22Rv1 (cell line): Measurements from ENCODE around the gene PCDHGB7.
"Not testable (repeated sequence)": the region's sequence is repeated elsewhere in the genome, so short reads cannot be mapped to it uniquely, and the experiment has no call there.

Experiments used
- H3K27ac ChIP-seq: fragments of 450-650 bp; 2 replicates; pipeline ENCODE4 v1.5.1; 2017
- ZFX ChIP-seq: fragments of 450-650 bp; IDR thresholded peaks from 2 replicates; pipeline ENCODE4 v1.6.1; 2017; ENCODE audit warnings: antibody characterized with exemption, borderline replicate concordance
- TF ChIP-seq, protein P1 (sequence below): fragments of 450-650 bp; IDR thresholded peaks from 2 replicates; pipeline ENCODE4 v1.5.1; 2017; ENCODE audit warnings: mild to moderate bottlenecking

PCDHGB7 gene

GRCh38 chr5:141382469-141383294 lies 34.8 kb upstream of the PCDHGB7 start, which contains the start of gene PCDHGA7:
Gene PCDHGA7 (plus strand): TSS chr5:141382742. CDS start chr5:141382900, 158 bp downstream.
- TF ChIP-seq, protein P1, sequence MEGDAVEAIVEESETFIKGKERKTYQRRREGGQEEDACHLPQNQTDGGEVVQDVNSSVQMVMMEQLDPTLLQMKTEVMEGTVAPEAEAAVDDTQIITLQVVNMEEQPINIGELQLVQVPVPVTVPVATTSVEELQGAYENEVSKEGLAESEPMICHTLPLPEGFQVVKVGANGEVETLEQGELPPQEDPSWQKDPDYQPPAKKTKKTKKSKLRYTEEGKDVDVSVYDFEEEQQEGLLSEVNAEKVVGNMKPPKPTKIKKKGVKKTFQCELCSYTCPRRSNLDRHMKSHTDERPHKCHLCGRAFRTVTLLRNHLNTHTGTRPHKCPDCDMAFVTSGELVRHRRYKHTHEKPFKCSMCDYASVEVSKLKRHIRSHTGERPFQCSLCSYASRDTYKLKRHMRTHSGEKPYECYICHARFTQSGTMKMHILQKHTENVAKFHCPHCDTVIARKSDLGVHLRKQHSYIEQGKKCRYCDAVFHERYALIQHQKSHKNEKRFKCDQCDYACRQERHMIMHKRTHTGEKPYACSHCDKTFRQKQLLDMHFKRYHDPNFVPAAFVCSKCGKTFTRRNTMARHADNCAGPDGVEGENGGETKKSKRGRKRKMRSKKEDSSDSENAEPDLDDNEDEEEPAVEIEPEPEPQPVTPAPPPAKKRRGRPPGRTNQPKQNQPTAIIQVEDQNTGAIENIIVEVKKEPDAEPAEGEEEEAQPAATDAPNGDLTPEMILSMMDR, result peak; percentile 72
- no peak for TF ChIP-seq ZFX
- no peak within 1 kb of the TSS for H3K27ac ChIP-seq

DNA sequence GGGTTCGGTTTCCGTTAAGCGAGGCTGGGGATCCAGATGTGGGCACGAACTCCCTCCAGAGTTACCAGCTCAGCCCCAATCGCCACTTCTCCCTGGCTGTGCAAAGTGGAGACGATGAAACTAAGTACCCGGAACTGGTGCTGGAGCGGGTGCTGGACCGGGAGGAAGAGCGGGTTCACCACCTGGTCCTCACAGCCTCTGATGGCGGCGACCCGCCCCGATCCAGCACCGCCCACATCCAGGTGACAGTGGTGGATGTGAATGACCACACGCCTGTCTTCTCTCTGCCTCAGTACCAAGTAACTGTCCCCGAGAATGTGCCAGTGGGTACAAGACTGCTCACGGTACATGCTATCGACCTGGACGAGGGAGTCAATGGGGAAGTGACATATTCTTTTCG lies 34.1 kb upstream of the PCDHGB7 start:
- no peak overlapping the region for H3K27ac ChIP-seq
- TF ChIP-seq, protein P1, result no peak
- TF ChIP-seq ZFX, result no peak

GRCh38 chr5:141384471-141385267 lies 32.8 kb upstream of the PCDHGB7 start:
- H3K27ac ChIP-seq, result no peak overlapping the region
- no peak for TF ChIP-seq ZFX
- TF ChIP-seq, protein P1, result no peak

DNA sequence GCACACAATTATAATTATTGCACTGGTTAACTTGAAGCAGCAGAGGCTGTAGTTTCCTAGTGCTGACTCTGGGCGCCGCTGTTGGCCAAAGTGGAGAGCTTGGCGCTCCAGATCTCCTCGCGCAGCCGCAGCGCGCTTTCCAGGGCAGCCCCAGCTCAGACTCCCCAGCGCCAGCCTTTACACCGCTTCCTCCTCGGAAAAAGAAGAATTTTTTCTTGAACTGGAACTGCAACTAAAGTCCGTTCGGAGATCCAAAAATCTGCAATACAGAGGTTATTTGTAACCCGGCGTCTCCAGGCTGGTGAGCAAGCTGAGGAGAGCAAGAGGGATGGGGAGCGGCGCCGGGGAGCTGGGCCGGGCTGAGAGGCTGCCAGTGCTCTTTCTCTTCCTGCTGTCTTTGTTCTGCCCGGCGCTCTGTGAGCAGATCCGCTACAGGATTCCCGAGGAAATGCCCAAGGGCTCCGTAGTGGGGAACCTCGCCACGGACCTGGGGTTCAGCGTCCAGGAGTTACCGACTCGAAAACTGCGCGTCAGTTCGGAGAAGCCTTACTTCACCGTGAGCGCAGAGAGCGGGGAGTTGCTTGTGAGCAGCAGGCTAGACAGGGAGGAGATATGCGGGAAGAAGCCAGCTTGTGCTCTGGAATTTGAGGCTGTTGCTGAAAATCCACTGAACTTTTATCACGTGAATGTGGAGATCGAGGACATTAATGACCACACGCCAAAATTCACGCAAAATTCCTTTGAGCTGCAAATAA lies 29.7 kb upstream of the PCDHGB7 start, which contains the start of gene PCDHGB4:
Gene PCDHGB4, plus strand, starts transcription at position 142 of the 755 bp plus-strand sequence. Its CDS starts 187 bp downstream, at position 329.
- not testable (repeated sequence) for H3K27ac ChIP-seq
- TF ChIP-seq, protein P1, result peak; percentile 71

DNA sequence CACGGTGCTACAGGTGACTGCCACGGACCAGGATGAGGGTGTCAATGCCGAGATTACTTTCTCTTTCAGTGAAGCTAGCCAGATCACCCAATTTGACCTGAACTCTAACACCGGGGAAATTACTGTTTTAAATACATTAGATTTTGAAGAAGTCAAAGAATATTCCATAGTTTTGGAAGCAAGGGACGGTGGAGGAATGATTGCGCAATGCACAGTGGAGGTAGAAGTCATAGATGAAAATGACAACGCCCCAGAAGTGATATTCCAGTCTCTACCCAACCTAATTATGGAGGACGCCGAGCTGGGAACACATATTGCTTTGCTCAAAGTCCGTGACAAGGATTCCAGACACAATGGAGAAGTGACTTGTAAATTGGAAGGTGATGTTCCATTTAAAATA lies 28.8 kb upstream of the PCDHGB7 start:
- TF ChIP-seq, protein P1, result no peak
- TF ChIP-seq ZFX, result no peak
- no peak overlapping the region for H3K27ac ChIP-seq

- no peak for TF ChIP-seq ZFX
- TF ChIP-seq, protein P1, result no peak
- H3K27ac ChIP-seq, result no peak overlapping the region
Measured at GRCh38 chr5:141389153-141390042, 28.1 kb upstream of the PCDHGB7 start.
